Nephron progenitor cell (in vitro differentiated cells): ENCODE data around the gene DMPK.

Experiments used
- DNase-seq: peaks from one replicate; pipeline ENCODE4 v3.0.0; 2021
- H3K27ac Mint-ChIP-seq: 2 replicates; pipeline ENCODE4 v1.8.0; 2021; ENCODE audit warnings: mild to moderate bottlenecking, moderate library complexity, mixed read lengths
- H3K27me3 Mint-ChIP-seq: 2 replicates; pipeline ENCODE4 v1.8.0; 2021; ENCODE audit warnings: mild to moderate bottlenecking, low read depth, mixed read lengths; ENCODE audit not compliant: poor library complexity
- H3K36me3 Mint-ChIP-seq: 2 replicates; pipeline ENCODE4 v1.8.0; 2021; ENCODE audit warnings: low read depth, mixed read lengths
- H3K4me1 Mint-ChIP-seq: 2 replicates; pipeline ENCODE4 v1.8.0; 2021; ENCODE audit warnings: mixed read lengths
- H3K4me3 Mint-ChIP-seq: 2 replicates; pipeline ENCODE4 v1.8.0; 2021; ENCODE audit warnings: mild to moderate bottlenecking, moderate library complexity, mixed read lengths
- H3K9me3 Mint-ChIP-seq: 2 replicates; pipeline ENCODE4 v1.8.0; 2021; ENCODE audit warnings: mild to moderate bottlenecking, moderate library complexity, mixed read lengths
- CTCF ChIP-seq: fragments of 200-600 bp; sonication (generic); IDR thresholded peaks from 2 replicates; pipeline ENCODE4 v1.5.0; 2021; ENCODE audit warnings: antibody characterized with exemption

DMPK gene

GRCh38 chr19:45780448-45781213 lies 1.7 kb downstream of the DMPK start:
- no peak for DNase-seq
- H3K27me3 Mint-ChIP-seq, result peaks cover 3% of the 10 kb centered on the region
- no peaks in the 10 kb centered on the region for H3K9me3 Mint-ChIP-seq
- peak overlapping the region; percentile 25 for H3K4me3 Mint-ChIP-seq
- H3K36me3 Mint-ChIP-seq, result peaks cover 23% of the 10 kb centered on the region
- peaks cover 54% of the 10 kb centered on the region for H3K4me1 Mint-ChIP-seq
- no peak overlapping the region for H3K27ac Mint-ChIP-seq
- TF ChIP-seq CTCF, result no peak

- peaks cover 54% of the 10 kb centered on the region for H3K4me1 Mint-ChIP-seq
- no peak overlapping the region for H3K4me3 Mint-ChIP-seq
- no peaks in the 10 kb centered on the region for H3K9me3 Mint-ChIP-seq
- DNase-seq, result no peak
- TF ChIP-seq CTCF, result no peak
- no peak overlapping the region for H3K27ac Mint-ChIP-seq
- H3K36me3 Mint-ChIP-seq, result peaks cover 24% of the 10 kb centered on the region
- H3K27me3 Mint-ChIP-seq, result peaks cover 3% of the 10 kb centered on the region
These were observed 2.2 kb downstream of the DMPK start for GRCh38 chr19:45780146-45780447.

- Mint-ChIP-seq H3K4me1 (peaks cover 52% of the 10 kb centered on the region), H3K4me3 (peak overlapping the region; percentile 85), H3K27ac (no peak overlapping the region), H3K36me3 (peaks cover 30% of the 10 kb centered on the region), H3K27me3 (peaks cover 3% of the 10 kb centered on the region), H3K9me3 (no peaks in the 10 kb centered on the region)
- peak; percentile 72 for TF ChIP-seq CTCF
- peak; percentile 99 for DNase-seq
These were observed 2.8 kb downstream of the DMPK start for GRCh38 chr19:45779231-45780145.

GRCh38 chr19:45778010-45778661 lies 4.2 kb downstream of the DMPK start:
- no peak for TF ChIP-seq CTCF
- Mint-ChIP-seq H3K4me1 (peaks cover 38% of the 10 kb centered on the region), H3K9me3 (no peaks in the 10 kb centered on the region), H3K27ac (no peak overlapping the region), H3K36me3 (peaks cover 34% of the 10 kb centered on the region), H3K4me3 (peak overlapping the region; percentile 85), H3K27me3 (peaks cover 3% of the 10 kb centered on the region)
- DNase-seq, result no peak

- Mint-ChIP-seq H3K4me1 (peaks cover 34% of the 10 kb centered on the region), H3K27me3 (peaks cover 3% of the 10 kb centered on the region), H3K36me3 (peaks cover 35% of the 10 kb centered on the region), H3K9me3 (no peaks in the 10 kb centered on the region), H3K4me3 (no peak overlapping the region), H3K27ac (no peak overlapping the region)
- DNase-seq, result no peak
- no peak for TF ChIP-seq CTCF
These were observed 4.8 kb downstream of the DMPK start for GRCh38 chr19:45777395-45777961.
